ENCODE data around the gene SH3PXD2B.
"Not testable (repeated sequence)": the region's sequence is repeated elsewhere in the genome, so short reads cannot be mapped to it uniquely, and the experiment has no call there.

SH3PXD2B gene

DNA sequence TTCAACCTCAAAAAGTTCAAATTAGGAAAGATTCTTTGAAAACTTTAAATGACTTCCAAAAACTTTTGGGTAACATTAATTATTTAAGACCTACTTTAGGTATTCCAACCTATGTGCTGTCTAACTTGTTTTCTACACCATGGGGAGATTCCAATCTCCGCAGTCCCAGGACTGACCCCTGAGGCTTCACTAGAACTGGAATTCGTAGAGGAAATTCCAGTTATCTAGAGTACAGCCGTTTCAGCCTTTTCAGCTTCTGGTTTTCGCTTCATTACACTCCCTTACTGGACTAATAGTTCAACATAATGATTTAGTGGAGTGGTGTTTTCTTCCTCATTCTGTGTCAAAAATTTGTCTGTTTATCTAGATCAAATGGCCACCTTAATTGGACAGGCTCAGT lies 55.7 kb downstream of the SH3PXD2B start:
- DNase-seq, result not testable (repeated sequence)

DNA sequence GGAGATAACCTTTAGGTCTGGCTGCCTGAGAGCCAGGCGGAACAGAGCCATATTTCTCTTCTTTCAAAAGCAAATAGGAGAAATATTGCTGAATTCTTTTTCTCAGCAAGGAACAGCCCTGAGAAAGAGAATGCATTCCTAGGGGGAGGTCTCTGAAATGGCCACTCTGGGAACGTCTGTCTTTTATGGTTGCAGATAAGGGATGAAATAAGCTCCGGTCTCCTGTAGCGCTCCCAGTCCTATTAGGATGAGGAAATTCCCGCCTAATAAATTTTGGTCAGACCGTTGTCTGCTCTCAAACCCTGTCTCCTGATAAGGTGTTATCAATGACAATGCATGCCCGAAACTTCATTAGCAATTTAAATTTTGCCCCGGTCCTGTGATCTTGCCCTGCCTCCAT lies 57.3 kb downstream of the SH3PXD2B start:
- DNase-seq, result not testable (repeated sequence)

DNA sequence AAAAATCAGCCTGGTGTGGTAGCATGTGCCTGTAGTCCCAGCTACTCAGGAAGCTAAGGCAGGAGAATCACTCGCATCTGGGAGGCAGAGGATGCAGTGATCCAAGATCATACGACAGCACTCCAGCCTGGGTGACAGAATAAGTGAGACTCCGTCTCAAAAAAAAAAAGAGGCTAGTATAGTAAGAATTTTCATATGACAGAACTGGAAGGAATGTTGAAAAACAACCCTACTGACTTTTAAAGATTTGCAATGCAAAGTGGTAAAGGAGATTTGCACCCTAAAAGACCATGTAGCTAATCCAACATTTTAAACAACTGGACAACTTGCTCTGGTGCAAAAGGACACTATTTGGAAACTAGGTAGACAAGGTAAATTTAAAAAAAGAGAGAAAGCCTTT lies 58.1 kb downstream of the SH3PXD2B start:
- no peak for DNase-seq

DNA sequence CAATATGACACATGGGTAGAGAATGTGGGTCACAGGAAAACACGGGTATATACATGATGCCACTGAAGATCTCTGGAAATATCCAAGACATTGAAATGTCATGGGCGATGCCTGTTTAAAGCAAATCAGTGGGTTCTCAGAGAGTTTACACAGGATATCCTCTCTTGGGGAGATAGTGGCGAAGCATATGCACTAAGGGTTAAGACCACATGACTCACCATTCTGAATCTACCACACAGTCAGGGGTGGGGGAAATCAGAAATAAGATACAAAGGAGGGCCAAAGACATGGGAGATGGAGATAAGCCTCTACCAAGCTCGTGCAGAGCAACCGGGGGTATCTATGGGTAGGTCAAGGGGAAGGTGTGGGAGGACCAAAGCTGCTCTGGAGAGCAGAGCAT lies 58.8 kb downstream of the SH3PXD2B start:
- peak; percentile 24 for DNase-seq

DNA sequence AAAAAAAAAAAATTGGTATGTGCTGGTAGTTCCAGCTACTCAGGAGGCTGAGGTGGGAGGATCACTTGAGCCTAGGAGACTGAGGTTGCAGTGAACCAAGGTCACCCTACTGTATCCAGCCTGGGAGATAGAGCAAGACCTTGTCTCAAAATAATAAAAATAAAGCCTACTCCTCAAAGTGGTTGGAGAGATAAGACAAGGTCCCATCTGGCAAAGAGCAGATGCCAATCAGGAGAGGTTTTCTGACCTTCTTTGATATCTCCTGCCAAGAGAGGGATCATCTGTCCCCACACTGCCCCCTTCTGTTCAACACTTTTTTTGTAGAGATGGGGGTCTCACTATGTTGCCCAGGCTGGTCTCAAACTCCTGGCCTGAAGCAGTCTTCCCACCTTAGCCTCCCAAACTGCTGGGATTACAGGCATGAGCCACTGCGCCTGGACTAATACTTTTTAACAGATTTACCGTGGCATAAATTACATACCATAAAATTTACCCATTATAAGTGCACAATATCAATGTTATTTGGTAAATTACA lies 64.7 kb downstream of the SH3PXD2B start:
- DNase-seq, result no peak

DNA sequence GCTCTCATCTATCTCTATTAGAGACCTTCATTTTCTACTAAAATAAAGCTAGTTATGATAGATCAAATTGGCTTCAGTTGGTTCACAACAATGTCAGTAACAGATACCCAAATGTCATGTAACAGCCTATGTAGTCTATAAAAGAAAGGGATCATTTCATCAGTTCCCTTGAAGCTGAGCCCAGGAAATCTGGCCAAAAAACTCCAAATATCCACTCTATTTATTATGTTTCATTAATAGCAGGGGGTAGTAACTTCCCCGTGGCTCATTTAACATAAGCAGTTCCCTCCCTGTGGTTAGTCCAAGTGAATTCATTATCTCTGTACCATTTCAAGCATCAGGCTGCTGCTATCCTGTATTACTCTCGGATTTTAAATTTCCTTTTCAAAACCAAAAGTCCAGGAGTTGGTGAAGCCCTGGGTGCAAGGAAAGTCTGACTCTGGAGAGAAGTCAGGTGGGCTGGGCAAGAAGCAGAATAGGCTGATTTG lies 66.0 kb downstream of the SH3PXD2B start:
- DNase-seq, result no peak

DNA sequence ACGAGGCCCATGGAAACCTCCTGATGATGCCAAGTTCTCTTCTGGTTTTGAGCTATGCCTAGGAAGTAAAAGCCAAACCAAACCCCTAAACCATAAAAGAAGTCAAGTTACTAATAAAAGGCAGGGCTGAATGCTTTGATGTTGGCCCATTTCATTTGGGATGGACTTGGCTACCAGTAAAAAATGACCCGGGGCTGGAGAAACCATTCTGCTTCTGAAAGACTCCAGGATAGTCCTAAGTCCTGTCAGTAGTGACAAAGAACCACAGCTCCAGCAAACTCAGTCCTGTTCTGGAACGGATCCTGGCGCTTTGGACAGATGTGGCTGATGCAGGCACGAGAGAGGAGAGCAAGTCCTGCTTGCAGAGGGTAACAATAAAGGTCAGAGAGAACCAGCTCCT lies 68.6 kb downstream of the SH3PXD2B start:
- no peak for DNase-seq

DNA sequence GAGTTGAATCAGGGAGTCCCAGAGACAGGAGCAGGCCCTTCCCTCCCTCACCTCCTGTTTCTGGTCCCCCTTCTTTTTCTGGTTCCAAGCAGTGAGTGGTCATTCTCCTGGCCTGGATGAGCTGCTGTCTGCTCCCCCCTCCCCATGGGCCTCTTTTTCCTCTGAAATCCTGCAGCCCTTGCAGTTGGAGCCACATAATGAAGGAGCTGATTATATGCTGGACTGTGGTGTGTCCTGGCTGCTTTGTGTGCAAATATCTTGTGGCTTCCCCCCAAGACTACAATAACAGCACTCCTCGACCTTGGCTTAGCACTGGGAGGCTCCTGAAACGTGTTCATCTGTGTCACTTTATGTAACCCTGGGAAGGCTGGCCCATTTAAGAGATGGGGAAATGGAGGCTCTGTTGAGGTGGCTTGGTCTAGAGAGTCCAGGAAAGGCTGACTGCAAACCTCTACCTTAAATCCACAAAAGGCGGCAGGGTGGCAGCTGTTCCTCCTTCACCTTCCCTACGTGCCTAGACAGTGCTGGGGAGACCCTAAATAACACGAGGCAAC lies 69.2 kb downstream of the SH3PXD2B start:
- no peak for DNase-seq

DNA sequence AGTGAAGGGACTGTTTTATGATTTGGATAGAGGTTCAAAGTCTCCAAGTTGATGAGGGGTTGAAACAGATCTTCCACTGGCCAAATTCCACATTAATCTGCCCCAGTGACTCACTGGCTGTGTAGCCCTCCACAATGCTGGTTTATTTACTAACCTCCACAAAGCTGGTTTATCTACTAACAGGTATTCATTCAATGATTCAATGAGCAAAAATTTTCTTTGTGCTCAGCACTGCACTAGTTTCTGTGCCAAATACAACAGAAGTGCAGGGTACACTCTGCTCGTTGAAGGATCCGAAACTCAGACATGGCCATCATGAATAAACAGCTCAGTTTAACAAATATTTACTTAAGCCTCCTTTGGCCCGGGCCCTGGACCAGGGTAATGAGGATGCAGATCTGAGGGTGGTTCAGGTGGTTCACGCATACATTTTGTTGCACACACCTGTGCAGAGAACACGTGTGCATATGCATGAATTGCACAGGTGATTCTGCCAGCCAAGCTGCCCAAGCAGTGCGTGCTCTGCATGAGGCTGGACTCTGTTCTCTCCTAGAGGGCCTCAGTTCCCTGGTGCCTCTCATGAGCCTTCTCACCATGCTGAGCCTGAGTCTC lies 71.0 kb downstream of the SH3PXD2B start:
- peak; percentile 51 for DNase-seq

DNA sequence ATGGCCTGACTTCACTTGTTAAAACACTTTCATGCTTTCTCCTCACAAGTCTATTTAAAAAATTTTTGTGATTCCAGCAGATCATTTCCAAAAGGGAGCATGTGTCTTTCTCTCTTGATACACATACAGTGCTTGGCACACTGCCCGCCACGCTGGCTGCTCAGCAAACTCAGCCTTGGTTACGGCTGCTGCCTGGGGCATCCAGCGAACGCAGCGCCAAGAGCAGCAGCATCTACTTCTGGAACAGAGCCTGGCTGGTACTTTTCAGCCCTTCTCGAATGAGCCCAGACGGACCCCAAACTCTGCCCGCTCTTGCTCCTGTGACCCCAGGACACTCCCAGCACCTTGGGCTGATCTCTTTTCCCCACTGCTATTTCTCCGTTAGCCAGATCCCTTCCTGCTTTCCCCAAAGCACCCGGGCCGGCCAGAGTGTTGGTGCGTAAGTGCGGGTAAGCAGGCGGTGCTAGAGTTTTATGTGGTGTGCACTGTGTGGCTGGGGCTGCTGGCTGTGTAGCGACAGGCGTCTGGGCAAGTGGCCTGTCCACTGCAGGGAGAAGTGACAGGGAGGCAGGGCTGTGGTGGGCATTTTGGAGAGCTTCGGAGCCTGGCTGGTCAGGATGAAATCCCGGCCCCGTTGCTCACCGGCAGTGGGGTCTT lies 73.2 kb downstream of the SH3PXD2B start:
- no peak for DNase-seq

DNA sequence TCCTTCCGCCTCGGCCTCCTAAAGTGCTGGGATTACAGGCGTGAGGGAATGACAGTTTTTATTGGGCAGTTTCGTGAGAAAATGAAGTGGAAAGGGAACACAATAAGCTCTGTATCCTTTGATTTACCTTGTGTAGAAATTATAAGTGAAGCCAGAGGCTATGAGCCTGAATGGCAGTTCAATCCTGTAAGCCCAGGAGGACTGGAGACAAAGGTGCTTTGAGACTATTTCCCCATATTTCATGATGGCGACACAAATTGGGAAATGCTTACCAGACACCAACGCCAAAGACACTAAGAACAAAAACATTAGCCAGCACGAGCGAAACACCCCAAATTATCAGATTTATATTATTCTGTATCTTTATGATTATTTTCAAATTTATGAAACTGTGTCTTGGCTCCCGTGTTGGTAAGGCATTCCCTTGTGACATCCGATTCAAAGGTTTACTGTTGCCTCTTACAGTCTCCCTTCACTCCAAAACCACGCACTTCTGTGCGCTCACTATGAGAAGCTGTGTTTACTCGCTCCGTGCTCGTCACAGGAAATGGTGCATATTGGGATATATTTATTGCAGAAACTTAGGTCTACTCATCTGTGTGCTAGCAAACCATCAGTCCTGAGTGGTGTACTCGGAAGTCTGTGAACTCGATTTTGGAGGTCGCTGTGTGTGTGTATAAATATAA lies 73.9 kb downstream of the SH3PXD2B start:
- DNase-seq, result no peak

DNA sequence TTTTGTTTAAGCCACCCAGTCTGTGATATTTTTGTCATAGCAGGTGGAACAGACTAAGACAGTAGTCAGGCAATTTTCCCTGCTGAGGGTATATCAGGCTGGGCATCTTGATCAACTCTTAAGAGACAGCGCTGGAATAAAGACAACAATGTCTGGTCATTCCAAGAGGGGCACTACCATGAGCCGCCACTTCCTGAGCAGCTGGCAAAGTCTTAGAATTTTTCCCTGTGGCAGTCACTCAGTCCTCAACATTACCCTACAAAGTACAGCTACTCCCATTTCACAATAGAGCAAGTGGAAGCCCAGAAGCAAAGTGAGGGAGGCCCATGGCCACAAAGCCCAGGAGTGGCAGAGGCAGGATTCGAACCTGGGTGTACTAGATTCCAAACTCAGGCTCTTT lies 74.8 kb downstream of the SH3PXD2B start:
- peak; percentile 39 for DNase-seq

DNA sequence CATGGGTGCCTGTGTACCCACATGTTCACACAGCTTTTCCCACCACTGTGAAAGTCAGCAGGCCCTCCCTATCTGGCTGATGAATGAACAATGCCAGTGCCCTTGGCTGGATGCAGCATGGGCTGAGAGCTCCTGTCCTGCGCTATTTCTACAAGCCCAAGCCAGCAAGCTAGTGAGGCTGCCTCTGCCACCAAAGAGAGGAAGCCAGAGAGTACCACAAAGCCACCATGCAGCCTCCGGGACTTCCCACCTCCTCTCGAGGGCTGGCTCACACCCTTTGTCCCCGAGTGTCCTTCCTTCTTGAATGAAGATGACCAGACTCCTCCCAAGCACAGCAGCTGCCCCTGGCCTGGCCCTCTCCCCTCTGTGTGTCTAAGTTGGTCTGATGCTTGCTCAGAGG lies 76.5 kb downstream of the SH3PXD2B start:
- no peak for DNase-seq

DNA sequence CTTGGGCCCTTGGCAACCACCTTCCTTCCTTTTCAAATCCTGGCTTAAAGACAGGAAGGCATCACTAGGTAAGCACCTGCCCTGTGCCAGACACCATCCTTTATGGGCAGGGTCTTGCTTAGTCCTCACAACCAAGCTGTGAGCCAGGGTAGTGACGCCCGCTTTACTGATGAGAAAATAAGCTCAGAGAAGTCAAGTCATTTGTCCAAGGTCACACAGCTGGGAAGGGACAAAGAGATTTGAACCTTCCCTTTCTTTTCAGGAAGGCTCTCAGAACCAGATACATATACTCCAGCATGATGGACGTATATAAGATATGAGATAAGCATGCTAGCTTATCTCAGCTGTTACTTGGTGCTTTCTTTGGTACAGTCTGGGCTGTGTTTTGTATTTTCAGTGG lies 76.9 kb downstream of the SH3PXD2B start:
- DNase-seq, result no peak

DNA sequence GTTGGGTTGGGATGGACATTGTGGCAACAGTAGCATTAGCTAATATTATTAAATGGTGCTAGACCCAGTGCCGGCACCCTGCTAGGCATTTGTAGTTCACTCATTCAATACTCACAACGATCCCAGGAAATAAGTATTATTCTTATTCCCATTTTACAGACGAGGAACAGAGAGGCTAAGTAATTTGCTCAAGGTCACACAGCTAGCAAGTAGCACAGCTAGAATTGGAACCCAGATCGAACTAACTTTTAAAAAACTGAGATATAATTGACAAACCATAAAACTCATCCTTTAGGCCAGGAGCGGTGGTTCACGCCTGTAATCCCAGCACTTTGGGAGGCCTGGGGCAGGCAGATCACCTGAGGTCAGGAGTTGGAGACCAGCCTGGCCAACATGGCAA lies 79.5 kb downstream of the SH3PXD2B start:
- DNase-seq, result no peak

DNA sequence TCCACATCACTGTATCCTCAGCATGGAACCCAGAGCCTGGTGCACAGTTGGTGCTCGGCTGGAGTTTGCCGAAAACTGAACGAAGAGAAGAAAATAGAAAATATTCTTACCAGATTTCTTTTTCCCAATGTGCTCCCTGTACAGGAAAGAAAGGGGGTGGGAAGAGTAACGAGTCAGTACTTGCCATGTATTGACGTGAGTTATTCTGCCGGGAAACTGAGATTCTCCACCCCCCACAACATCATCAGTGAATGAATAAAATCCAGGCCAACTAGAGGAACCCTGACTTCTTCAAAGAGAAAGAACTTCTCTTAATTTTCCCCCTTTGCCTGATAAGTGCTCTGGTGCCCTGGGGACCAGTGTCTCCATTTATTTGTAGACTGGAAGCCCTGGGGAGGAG lies 80.6 kb downstream of the SH3PXD2B start:
- DNase-seq, result no peak

DNA sequence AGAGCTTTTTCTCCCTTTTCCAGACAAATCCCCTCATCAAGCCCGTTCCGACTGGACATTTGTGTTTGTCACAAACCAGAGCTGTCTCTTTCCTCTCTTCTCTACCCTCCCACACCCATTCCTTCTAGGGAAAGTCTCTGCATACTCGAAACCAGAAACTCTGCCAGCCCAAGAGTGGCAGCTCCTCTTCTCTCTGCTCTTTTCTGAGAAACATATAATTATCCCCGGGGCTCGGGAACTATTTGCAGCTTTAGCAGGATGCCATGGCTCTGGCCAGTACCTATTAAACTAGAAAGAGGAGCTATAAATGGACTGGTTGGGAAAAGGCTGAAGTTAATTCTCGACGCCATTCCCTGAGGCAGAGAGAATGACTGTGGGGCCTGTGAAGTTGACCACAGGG lies 82.6 kb downstream of the SH3PXD2B start:
- DNase-seq, result no peak

DNA sequence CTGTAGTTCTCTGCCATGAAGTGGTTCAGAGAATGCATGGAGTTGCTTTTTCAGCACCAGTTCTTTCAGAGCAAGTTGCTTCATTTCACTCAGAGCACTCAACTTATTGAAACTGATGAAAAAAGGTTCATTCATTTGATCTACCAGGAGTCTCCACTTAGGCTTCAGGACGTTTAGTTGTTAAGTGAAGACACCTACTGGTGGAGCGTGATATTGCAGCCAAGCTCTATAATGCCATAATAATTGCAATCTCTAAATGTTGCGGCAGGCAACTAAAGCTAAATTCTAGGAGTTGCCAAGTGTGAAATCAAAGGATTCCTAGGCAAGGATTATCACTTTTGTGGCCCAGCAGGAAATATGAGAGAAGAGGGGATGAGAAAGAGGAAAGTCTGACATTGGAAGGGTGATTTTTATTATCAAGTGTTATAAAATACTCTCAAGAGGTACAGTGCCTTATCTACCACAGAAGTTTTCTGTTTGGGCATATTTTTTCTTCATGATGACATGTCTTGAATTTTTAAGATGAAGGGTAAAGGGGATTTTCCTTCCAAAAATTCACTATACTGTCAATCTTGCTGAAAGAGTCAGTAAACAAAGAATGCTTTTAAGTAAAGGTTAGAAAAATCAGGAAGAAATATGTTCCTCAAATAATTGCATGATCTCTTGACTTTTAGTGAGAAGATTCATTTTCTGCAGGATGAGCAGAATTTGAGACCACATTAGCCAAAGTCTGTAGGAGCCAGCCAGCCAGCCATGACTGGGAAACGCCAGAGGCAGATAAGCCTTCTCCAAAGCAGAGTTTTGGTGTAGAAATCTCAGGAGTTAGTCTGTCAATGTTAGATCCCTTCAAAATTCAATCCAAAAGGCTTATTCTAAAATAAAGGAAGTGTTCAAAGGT lies 83.4 kb downstream of the SH3PXD2B start:
- peak; percentile 34 for DNase-seq

DNA sequence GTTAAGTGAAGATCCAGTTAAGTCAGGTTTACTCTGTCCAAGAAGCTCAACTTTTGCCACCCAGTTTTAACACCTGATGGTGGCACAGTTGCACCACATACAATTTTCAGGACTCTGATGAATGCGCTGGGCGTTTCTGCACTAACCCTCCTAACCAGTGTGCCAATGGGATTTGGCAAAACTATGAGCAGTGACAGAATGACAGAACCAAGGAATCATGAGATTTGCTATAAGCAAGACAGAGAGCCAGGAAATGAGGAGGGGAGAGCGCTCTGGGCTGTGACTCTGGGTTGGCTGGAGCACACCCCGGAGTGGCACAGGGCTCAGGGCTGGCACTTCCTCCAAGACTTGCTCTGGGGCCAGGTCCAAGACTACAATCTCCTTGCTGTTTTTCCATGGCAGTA lies 84.1 kb downstream of the SH3PXD2B start:
- DNase-seq, result no peak

DNA sequence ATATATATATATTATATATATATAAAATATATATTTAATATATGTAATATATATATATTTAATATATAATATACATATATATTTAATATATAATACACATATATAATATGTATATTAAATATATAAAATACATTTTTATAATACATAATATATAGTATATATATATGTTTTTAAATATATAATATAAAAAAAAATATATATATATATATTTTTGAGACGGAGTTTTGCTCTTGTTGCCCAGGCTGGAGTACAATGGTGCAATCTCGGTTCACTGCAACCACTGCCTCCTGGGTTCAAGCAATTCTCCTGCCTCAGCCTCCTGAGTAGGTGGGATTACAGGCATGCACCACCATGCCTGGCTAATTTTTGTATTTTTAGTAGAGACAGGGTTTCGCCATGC lies 85.6 kb downstream of the SH3PXD2B start:
- not testable (repeated sequence) for DNase-seq

DNA sequence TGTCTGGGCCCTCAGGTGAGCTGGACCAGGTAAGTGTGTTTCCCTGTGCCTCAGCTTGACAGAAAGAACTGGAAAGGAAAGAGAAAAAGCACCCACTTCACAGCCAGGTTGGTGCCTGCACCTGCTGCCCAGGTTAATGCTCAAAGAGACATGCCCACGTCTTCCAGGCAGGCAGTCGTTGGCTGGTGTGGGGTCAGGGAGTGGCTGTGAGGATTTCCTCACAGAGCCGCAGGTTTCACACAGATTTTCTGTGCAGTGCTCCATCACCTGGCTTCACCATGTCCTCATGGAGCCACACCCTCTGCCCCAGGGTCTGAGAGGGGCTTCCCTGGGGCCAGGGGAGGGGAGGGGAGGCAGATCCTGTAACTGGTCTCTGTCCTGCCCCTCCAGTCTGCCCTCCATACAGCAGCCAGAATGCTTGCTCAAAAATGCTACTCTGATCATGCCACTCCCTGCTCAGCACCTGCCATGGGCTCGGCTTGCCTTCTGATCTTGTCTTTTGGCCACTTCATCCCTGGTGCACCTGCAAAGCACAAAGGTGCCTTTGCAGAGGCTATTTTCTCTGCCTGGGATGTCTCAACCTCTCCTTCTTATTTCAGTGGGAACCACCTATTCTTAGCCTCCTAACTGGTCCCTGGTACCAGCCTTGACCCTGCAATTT lies 88.2 kb downstream of the SH3PXD2B start:
- DNase-seq, result no peak

DNA sequence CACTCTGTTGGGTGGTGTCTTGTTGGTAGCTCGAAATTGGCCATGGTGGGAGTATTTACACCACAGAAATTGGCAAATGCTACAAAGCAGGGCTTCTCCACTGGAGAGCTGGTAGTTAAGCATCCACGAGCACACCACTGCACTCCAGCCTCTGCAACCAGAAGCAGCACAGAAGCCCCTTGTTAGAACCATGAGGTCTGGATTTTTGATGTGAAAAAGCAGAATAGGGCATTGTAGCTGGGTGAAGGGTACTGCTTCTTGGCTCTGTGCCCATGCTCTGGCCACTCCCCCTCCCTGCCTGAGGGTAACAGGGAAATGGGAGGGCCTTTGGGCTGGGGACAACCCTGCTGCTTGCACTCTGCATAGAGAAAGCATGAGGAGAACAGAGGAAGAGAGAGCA lies 89.6 kb downstream of the SH3PXD2B start:
- DNase-seq, result no peak
